Measurements from ENCODE around the gene RPL34.

The RPL34 gene

GRCh38 chr4:108624263-108625056, 4.1 kb downstream of the RPL34 start:
- no peak for FAIRE-seq

- FAIRE-seq = no peak
These were observed 5.7 kb downstream of the RPL34 start for GRCh38 chr4:108626056-108626455.

GRCh38 chr4:108628411-108628810, 8.0 kb downstream of the RPL34 start:
- no peak for FAIRE-seq

GRCh38 chr4:108635070-108635655, 14.8 kb downstream of the RPL34 start:
- no peak for FAIRE-seq

- FAIRE-seq = no peak
These were observed 15.9 kb downstream of the RPL34 start for GRCh38 chr4:108636246-108636645.

GRCh38 chr4:108637856-108638255, 17.5 kb downstream of the RPL34 start:
- FAIRE-seq = no peak

GRCh38 chr4:108644237-108644636, 23.9 kb downstream of the RPL34 start:
- no peak for FAIRE-seq

GRCh38 chr4:108646706-108647105, 26.3 kb downstream of the RPL34 start:
- FAIRE-seq = no peak

GRCh38 chr4:108649863-108650211, 29.5 kb downstream of the RPL34 start:
- no peak for FAIRE-seq

GRCh38 chr4:108650212-108651013, 30.0 kb downstream of the RPL34 start, which contains the start of gene OSTC:
Gene OSTC, plus strand, starts transcription at chr4:108650599. Its CDS starts 57 bp downstream, at chr4:108650656.
- peak; percentile 96 for FAIRE-seq

- FAIRE-seq = peak; percentile 38
These were observed 30.8 kb downstream of the RPL34 start for GRCh38 chr4:108651014-108651791.

GRCh38 chr4:108662629-108663028, 42.3 kb downstream of the RPL34 start:
- FAIRE-seq = no peak

- FAIRE-seq = no peak
These were observed 54.1 kb downstream of the RPL34 start for GRCh38 chr4:108674356-108674977.
